HEK293 (cell line): Measurements from ENCODE around the gene CYP39A1.

Experiments
- CTCF ChIA-PET: fragments of 350-600 bp; formaldehyde crosslinking; extraction: SDS; loops from one replicate; lab custom pipeline; 2021; ENCODE audit warnings: antibody characterized with exemption; lab: Yijun Ruan, JAX
- POLR2A ChIA-PET: fragments of 300-600 bp; formaldehyde crosslinking; extraction: SDS; loops from one replicate; lab custom pipeline; 2020; ENCODE audit warnings: antibody characterized with exemption, inconsistent platforms; lab: Yijun Ruan, JAX
- H3K27ac ChIP-seq: fragments of 200-500 bp; sonication (Bioruptor generic); 2 replicates; pipeline ENCODE4 v1.5.1; 2014; ENCODE audit warnings: low read depth, low read length, control low read depth, inconsistent platforms; ENCODE audit errors: extremely low read depth
- H3K36me3 ChIP-seq, 2 experiments: fragments of 200-500 bp in 1 of 2; sonication (Bioruptor generic) in 1 of 2; 1 replicate in 1 of 2; 2 replicates in 1 of 2; pipeline ENCODE4 v1.5.1; 2014 to 2017; ENCODE audit warnings: inconsistent platforms in 2 of 2, low read length in 2 of 2; ENCODE audit not compliant: control insufficient read depth in 2 of 2, insufficient read depth in 1 of 2
- H3K4me1 ChIP-seq: fragments of 200-500 bp; sonication (Bioruptor generic); 2 replicates; pipeline ENCODE4 v1.5.1; 2014; ENCODE audit warnings: mild to moderate bottlenecking, low read length, inconsistent platforms; ENCODE audit not compliant: control insufficient read depth, insufficient read depth
- H3K4me3 ChIP-seq: 2 replicates; pipeline ENCODE4 v1.5.1; 2011; ENCODE audit warnings: low read depth, mild to moderate bottlenecking, control low read depth, low read length, moderate library complexity
- H3K9me3 ChIP-seq: fragments of 200-500 bp; sonication (Bioruptor generic); 2 replicates; pipeline ENCODE4 v1.5.1; 2014; ENCODE audit warnings: low read depth, low read length, inconsistent platforms; ENCODE audit not compliant: control insufficient read depth, insufficient read depth
- EGR2 ChIP-seq: fragments of 450-650 bp; formaldehyde crosslinking; IDR thresholded peaks from 2 replicates; pipeline ENCODE4 v1.5.1; 2016; ENCODE audit warnings: low read depth, missing biosample characterization, missing genetic modification characterization
- KLF7 ChIP-seq: fragments of 450-650 bp; formaldehyde crosslinking; IDR thresholded peaks from 2 replicates; pipeline ENCODE4 v1.5.1; 2016; ENCODE audit warnings: missing biosample characterization, missing genetic modification characterization, borderline replicate concordance
- OSR2 ChIP-seq: fragments of 450-650 bp; formaldehyde crosslinking; IDR thresholded peaks from 2 replicates; pipeline ENCODE4 v1.5.1; 2016; ENCODE audit warnings: missing biosample characterization, missing genetic modification characterization
- OVOL3 ChIP-seq: fragments of 450-650 bp; formaldehyde crosslinking; IDR thresholded peaks from 2 replicates; pipeline ENCODE4 v1.5.1; 2016; ENCODE audit warnings: missing biosample characterization, missing genetic modification characterization
- ZBTB20 ChIP-seq: fragments of 450-650 bp; formaldehyde crosslinking; IDR thresholded peaks from 2 replicates; pipeline ENCODE4 v1.5.1; 2016; ENCODE audit warnings: missing biosample characterization, missing genetic modification characterization
- ZNF121 ChIP-seq: fragments of 450-650 bp; formaldehyde crosslinking; IDR thresholded peaks from 2 replicates; pipeline ENCODE4 v1.5.1; 2016; ENCODE audit warnings: missing biosample characterization, missing genetic modification characterization
- ZNF16 ChIP-seq: fragments of 450-650 bp; formaldehyde crosslinking; IDR thresholded peaks from 2 replicates; pipeline ENCODE4 v1.5.1; 2016; ENCODE audit warnings: low read depth, missing biosample characterization, missing genetic modification characterization
- ZNF23 ChIP-seq: fragments of 450-650 bp; formaldehyde crosslinking; IDR thresholded peaks from 2 replicates; pipeline ENCODE4 v1.5.1; 2016; ENCODE audit warnings: missing biosample characterization, missing genetic modification characterization, borderline replicate concordance
- ZNF248 ChIP-seq: fragments of 450-650 bp; formaldehyde crosslinking; IDR thresholded peaks from 2 replicates; pipeline ENCODE4 v1.5.1; 2017; ENCODE audit warnings: missing biosample characterization, missing genetic modification characterization
- ZNF311 ChIP-seq: fragments of 450-650 bp; formaldehyde crosslinking; IDR thresholded peaks from 2 replicates; pipeline ENCODE4 v1.5.1; 2017; ENCODE audit warnings: missing biosample characterization, missing genetic modification characterization, borderline replicate concordance
- ZNF335 ChIP-seq: fragments of 450-650 bp; formaldehyde crosslinking; conservative IDR thresholded peaks from 2 replicates; pipeline ENCODE4 v1.5.1; 2016; ENCODE audit warnings: missing biosample characterization, missing genetic modification characterization
- ZNF394 ChIP-seq: fragments of 450-650 bp; formaldehyde crosslinking; IDR thresholded peaks from 2 replicates; pipeline ENCODE4 v1.5.1; 2016; ENCODE audit warnings: missing biosample characterization, missing genetic modification characterization, mild to moderate bottlenecking, moderate library complexity, borderline replicate concordance
- ZNF416 ChIP-seq: fragments of 450-650 bp; formaldehyde crosslinking; IDR thresholded peaks from 2 replicates; pipeline ENCODE4 v1.5.1; 2016; ENCODE audit warnings: missing biosample characterization, missing genetic modification characterization
- ZNF629 ChIP-seq: fragments of 450-650 bp; formaldehyde crosslinking; IDR thresholded peaks from 2 replicates; pipeline ENCODE4 v1.5.1; 2017; ENCODE audit warnings: missing biosample characterization, missing genetic modification characterization
- ZNF658 ChIP-seq: fragments of 450-650 bp; formaldehyde crosslinking; IDR thresholded peaks from 2 replicates; pipeline ENCODE4; 2016; ENCODE audit warnings: missing biosample characterization, missing genetic modification characterization
- ZNF660 ChIP-seq: fragments of 450-650 bp; IDR thresholded peaks from 2 replicates; pipeline ENCODE4 v1.5.1; 2018; ENCODE audit warnings: missing biosample characterization, mild to moderate bottlenecking, missing genetic modification characterization
- TF ChIP-seq, protein P1 (sequence below): fragments of 450-650 bp; formaldehyde crosslinking; IDR thresholded peaks from 2 replicates; pipeline ENCODE4 v1.5.1; 2017; ENCODE audit warnings: missing biosample characterization, missing genetic modification characterization
- TF ChIP-seq, protein P2 (sequence below): fragments of 450-650 bp; formaldehyde crosslinking; IDR thresholded peaks from 2 replicates; pipeline ENCODE4 v1.5.1; 2016; ENCODE audit warnings: missing biosample characterization, missing genetic modification characterization, borderline replicate concordance
- TF ChIP-seq, protein P3 (sequence below): fragments of 450-650 bp; formaldehyde crosslinking; IDR thresholded peaks from 2 replicates; pipeline ENCODE4 v1.5.1; 2016; ENCODE audit warnings: missing biosample characterization, missing genetic modification characterization

The CYP39A1 gene

DNA sequence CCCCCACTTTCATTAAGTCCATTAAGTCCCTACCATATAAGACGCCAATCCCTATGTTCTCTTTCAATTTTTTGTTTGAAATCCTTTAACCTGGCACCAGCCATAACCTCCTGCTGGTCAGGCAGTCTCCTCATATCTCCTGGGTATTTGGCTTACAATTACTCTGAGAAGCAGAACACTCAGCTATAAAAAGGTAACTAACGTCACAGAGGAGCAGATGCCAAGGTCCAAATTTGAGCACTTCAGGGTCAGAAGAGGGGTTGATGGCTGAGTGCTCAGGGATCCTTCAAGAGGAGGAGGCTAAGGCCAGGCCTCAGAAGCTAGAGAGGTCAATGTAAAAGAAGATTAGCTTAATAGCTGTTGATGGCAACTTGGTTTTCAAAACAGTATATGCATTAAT lies 139.1 kb downstream of the CYP39A1 start (continued):
- TF ChIP-seq, protein P1, sequence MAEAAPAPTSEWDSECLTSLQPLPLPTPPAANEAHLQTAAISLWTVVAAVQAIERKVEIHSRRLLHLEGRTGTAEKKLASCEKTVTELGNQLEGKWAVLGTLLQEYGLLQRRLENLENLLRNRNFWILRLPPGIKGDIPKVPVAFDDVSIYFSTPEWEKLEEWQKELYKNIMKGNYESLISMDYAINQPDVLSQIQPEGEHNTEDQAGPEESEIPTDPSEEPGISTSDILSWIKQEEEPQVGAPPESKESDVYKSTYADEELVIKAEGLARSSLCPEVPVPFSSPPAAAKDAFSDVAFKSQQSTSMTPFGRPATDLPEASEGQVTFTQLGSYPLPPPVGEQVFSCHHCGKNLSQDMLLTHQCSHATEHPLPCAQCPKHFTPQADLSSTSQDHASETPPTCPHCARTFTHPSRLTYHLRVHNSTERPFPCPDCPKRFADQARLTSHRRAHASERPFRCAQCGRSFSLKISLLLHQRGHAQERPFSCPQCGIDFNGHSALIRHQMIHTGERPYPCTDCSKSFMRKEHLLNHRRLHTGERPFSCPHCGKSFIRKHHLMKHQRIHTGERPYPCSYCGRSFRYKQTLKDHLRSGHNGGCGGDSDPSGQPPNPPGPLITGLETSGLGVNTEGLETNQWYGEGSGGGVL (tag by site-specific recombination): no peak
- no peak for TF ChIP-seq ZNF394 (tag by site-specific recombination)

DNA sequence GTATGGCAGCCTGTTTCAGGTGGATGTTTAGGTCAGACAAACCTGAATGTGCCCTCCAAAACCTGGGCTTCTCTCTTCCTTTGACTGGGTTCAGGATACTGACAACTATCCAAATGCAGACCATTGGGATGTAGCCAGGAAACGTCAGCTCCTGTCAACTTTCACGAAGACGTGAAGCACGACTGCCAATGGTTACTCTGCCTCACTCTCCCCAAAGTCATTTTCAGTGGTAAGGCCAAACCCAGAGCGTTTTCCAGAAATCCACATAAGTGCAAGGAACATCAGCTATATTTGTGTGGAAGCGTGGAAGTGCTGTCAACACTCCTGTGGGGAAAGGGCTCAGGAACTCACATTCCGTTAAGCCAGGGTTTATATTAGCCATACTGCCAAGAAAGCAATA lies 141.3 kb downstream of the CYP39A1 start:
- CTCF ChIA-PET: interaction anchor here (1.0 to 1.3 kb wide), 2 partner anchors 18 to 20 kb away, joined by 3 to 5 read pairs; partner anchors contain the start of gene RCAN2
- Histone ChIP-seq H3K9me3 (no peaks in the 10 kb centered on the region), H3K27ac (no peak overlapping the region), H3K36me3 (no peaks in the 10 kb centered on the region), H3K4me1 (no peaks in the 10 kb centered on the region), H3K4me3 (no peak overlapping the region)
- POLR2A ChIA-PET: no interaction called here
- TF ChIP-seq, protein P2, sequence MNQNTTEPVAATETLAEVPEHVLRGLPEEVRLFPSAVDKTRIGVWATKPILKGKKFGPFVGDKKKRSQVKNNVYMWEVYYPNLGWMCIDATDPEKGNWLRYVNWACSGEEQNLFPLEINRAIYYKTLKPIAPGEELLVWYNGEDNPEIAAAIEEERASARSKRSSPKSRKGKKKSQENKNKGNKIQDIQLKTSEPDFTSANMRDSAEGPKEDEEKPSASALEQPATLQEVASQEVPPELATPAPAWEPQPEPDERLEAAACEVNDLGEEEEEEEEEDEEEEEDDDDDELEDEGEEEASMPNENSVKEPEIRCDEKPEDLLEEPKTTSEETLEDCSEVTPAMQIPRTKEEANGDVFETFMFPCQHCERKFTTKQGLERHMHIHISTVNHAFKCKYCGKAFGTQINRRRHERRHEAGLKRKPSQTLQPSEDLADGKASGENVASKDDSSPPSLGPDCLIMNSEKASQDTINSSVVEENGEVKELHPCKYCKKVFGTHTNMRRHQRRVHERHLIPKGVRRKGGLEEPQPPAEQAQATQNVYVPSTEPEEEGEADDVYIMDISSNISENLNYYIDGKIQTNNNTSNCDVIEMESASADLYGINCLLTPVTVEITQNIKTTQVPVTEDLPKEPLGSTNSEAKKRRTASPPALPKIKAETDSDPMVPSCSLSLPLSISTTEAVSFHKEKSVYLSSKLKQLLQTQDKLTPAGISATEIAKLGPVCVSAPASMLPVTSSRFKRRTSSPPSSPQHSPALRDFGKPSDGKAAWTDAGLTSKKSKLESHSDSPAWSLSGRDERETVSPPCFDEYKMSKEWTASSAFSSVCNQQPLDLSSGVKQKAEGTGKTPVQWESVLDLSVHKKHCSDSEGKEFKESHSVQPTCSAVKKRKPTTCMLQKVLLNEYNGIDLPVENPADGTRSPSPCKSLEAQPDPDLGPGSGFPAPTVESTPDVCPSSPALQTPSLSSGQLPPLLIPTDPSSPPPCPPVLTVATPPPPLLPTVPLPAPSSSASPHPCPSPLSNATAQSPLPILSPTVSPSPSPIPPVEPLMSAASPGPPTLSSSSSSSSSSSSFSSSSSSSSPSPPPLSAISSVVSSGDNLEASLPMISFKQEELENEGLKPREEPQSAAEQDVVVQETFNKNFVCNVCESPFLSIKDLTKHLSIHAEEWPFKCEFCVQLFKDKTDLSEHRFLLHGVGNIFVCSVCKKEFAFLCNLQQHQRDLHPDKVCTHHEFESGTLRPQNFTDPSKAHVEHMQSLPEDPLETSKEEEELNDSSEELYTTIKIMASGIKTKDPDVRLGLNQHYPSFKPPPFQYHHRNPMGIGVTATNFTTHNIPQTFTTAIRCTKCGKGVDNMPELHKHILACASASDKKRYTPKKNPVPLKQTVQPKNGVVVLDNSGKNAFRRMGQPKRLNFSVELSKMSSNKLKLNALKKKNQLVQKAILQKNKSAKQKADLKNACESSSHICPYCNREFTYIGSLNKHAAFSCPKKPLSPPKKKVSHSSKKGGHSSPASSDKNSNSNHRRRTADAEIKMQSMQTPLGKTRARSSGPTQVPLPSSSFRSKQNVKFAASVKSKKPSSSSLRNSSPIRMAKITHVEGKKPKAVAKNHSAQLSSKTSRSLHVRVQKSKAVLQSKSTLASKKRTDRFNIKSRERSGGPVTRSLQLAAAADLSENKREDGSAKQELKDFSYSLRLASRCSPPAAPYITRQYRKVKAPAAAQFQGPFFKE (tag by site-specific recombination): no peak
- TF ChIP-seq ZNF335 (tag by site-specific recombination): no peak
- no peak for TF ChIP-seq ZNF416 (tag by site-specific recombination)
- TF ChIP-seq OSR2: no peak
- TF ChIP-seq ZNF629 (tag by site-specific recombination): no peak
- no peak for TF ChIP-seq ZNF121 (tag by site-specific recombination)
- TF ChIP-seq ZNF16 (tag by site-specific recombination): no peak
- no peak for TF ChIP-seq ZNF660
- TF ChIP-seq, protein P3, sequence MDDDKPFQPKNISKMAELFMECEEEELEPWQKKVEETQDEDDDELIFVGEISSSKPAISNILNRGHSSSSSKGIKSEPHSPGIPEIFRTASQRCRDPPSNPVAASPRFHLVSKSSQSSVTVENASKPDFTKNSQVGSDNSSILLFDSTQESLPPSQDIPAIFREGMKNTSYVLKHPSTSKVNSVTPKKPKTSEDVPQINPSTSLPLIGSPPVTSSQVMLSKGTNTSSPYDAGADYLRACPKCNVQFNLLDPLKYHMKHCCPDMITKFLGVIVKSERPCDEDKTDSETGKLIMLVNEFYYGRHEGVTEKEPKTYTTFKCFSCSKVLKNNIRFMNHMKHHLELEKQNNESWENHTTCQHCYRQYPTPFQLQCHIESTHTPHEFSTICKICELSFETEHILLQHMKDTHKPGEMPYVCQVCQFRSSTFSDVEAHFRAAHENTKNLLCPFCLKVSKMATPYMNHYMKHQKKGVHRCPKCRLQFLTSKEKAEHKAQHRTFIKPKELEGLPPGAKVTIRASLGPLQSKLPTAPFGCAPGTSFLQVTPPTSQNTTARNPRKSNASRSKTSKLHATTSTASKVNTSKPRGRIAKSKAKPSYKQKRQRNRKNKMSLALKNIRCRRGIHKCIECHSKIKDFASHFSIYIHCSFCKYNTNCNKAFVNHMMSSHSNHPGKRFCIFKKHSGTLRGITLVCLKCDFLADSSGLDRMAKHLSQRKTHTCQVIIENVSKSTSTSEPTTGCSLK: no peak
- no peak for TF ChIP-seq KLF7 (tag by site-specific recombination)
- no peak for TF ChIP-seq OVOL3 (tag by site-specific recombination)

DNA sequence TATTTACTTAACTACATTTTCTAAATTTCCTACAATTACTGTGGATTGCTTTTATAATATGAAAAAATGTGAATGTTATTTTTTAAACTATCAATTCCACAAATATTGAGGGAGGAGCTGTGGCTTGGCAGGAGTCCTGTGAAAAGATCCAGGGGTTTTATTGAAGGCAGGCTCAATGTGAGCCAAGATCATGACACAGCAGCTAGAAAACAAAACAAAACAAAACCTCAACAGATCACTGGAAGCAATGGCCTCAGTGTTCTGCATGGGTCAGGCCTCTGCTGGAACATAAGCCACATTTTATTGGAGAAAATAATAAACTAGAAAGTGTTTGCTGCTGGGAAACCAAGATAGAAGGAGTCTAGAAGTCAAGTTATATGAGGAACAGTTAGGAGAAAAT lies 142.0 kb downstream of the CYP39A1 start:
- H3K27ac ChIP-seq: no peak overlapping the region
- H3K36me3 ChIP-seq: no peaks in the 10 kb centered on the region
- POLR2A ChIA-PET: no interaction called here
- H3K4me1 ChIP-seq: no peaks in the 10 kb centered on the region
- H3K4me3 ChIP-seq: no peak overlapping the region
- CTCF ChIA-PET: interaction anchor here (0.6 to 1.3 kb wide), 3 partner anchors 17 to 1162 kb away, joined by 3 to 5 read pairs (median 3); partner anchors contain the start of gene RCAN2
- H3K9me3 ChIP-seq: no peaks in the 10 kb centered on the region
- TF ChIP-seq EGR2 (tag by site-specific recombination) (no peak), ZNF23 (no peak), ZBTB20 (no peak), ZNF658 (no peak), ZNF311 (tag by site-specific recombination) (no peak), ZNF248 (tag by site-specific recombination) (no peak)
- TF ChIP-seq, all 188 proteins: peak for 0
